Heart right ventricle (tissue), 16 donors: ENCODE measurements around the gene ABHD15. TPM values are rescaled to one million over a fixed set of nuclear protein-coding genes. Genes with fewer than 3 reads are reported as not detected.

Experiments used
- ATAC-seq, 8 donors: fragments of 200-7000 bp; cut with Tn5 transposase; one replicate each; pipeline ENCODE4 v1.9.1; 2020; ENCODE audit warnings: mild to moderate bottlenecking in 8 of 8, moderate library complexity in 8 of 8, moderate number of reproducible peaks in 1 of 8
- DNase-seq, 2 donors: peaks; one replicate each; pipeline ENCODE4 v3.0.0-alpha.2; 2020
- H3K27ac ChIP-seq, 10 donors: fragments of 200-600 bp; sonication (generic) in 2 of 10; one replicate each; pipeline versions ENCODE4 v1.5.0 to v1.8.0; 2020 to 2022; ENCODE audit warnings: mild to moderate bottlenecking in 3 of 10
- H3K27me3 ChIP-seq, 7 donors: fragments of 200-600 bp; one replicate each; pipeline ENCODE4 v1.8.0; 2021 to 2022; ENCODE audit warnings: mild to moderate bottlenecking in 2 of 7
- H3K36me3 ChIP-seq, 9 donors: fragments of 200-600 bp; sonication (generic) in 1 of 9; one replicate each; pipeline versions ENCODE4 v1.5.0 to v1.8.0; 2020 to 2022; ENCODE audit warnings: mild to moderate bottlenecking in 2 of 9
- H3K4me1 ChIP-seq, 9 donors: fragments of 200-600 bp; sonication (generic) in 1 of 9; one replicate each; pipeline versions ENCODE4 v1.5.0 to v1.8.0; 2020 to 2022; ENCODE audit warnings: mild to moderate bottlenecking in 4 of 9
- H3K4me3 ChIP-seq, 10 donors: fragments of 200-600 bp; sonication (generic) in 2 of 10; one replicate each; pipeline versions ENCODE4 v1.5.0 to v1.8.0; 2020 to 2022; ENCODE audit warnings: mild to moderate bottlenecking in 7 of 10, moderate library complexity in 2 of 10
- H3K9me3 ChIP-seq, 11 donors: fragments of 200-600 bp in 10 of 11; sonication (generic) in 2 of 11; one replicate each; pipeline versions ENCODE4 v1.5.0 to v1.8.0; 2013 to 2022; ENCODE audit warnings: mild to moderate bottlenecking in 2 of 11, control low read depth in 1 of 11, moderate library complexity in 1 of 11
- WGBS, 2 donors: extraction: QIAGEN DNeasy Blood & Tissue Kit; methylation state at CpG; one replicate each; pipeline ENCODE4 v1.1.7; 2013; ENCODE audit warnings: inconsistent platforms in 1 of 2; 5-methylcytosine and 5-hydroxymethylcytosine counted together
- intact Hi-C, 10 donors: fragments of 100-400 bp; cut with DNase I; formaldehyde crosslinking; loops; one replicate each; pipeline versions ENCODE4 v1.11.1 to v1.14.2; 2022
- polyA plus RNA-seq, 2 donors: library from polyadenylated mRNA; stranded (reverse); fragments of 200-250 nt; gene quantifications; one replicate each; pipeline ENCODE4 v1.2.3, GENCODE V29; 2013
- total RNA-seq, 10 donors: library from RNA; stranded (reverse); fragmentation: NEBNext Ultra II Directional in 3 of 10; extraction: Animal tissue kit (Norgen Biotek cat#: 25700) in 3 of 10; gene quantifications; one replicate each; pipeline versions ENCODE4 v1.2.1 to v1.2.4, GENCODE V29; 2021 to 2023
- TF ChIP-seq, protein P1 (sequence below), 9 donors: fragments of 200-600 bp; sonication (generic) in 2 of 9; IDR thresholded peaks; one replicate each; pipeline versions ENCODE4 v1.5.0 to v1.8.0; 2021 to 2022; ENCODE audit warnings: antibody characterized with exemption in 9 of 9, mild to moderate bottlenecking in 5 of 9, moderate library complexity in 1 of 9
- donor health status: Arrhythmogenic right ventricular cardiomyopathy.
- donor health status: ischemic (EF 13 %, LVEDD 7.1; RV severe dilation, severe dysfunction).
- donor health status: healthy with polysubstance abuse.
- donor health status: DM: no; HTN: yes; CAD: no.
- donor health status: DM: no; HTN: no; CAD: no.
- donor health status: ischemic (EF 25% LVEDD 6.9; RV normal size, moderate dysfunction).
- donor health status: ischemic (EF 25% LVEDD 5.7; RV mildly dilated, moderate dysfunction).
- donor health status: healthy.
- donor health status: DM: yes; HTN: yes; CAD: no.
- donor health status: Ischemic cardiomyopathy.
- donor health status: ischemic (EF 35%, LVEDD 5.7; RV mildly dilated, moderate dysfunction).
- donor health status: nonischemic (EF 11% LVEDD 7.7; RV severe dilation, severe dysfunction).
- donor health status: DM: yes; HTN: yes; CAD: no.
- donor health status: PGD.
- donor health status: ischemic (EF 29% LVEDD 5.4; RV normal size, mild dysfunction).
- donor health status: nonischemic (EF 23%, LVEDD 6.1; RV moderate dilation, normal function).

ABHD15 gene
- total and polyA plus RNA-seq, 12 donors, result 3.5 to 9.0 (median 5.6) TPM

DNA sequence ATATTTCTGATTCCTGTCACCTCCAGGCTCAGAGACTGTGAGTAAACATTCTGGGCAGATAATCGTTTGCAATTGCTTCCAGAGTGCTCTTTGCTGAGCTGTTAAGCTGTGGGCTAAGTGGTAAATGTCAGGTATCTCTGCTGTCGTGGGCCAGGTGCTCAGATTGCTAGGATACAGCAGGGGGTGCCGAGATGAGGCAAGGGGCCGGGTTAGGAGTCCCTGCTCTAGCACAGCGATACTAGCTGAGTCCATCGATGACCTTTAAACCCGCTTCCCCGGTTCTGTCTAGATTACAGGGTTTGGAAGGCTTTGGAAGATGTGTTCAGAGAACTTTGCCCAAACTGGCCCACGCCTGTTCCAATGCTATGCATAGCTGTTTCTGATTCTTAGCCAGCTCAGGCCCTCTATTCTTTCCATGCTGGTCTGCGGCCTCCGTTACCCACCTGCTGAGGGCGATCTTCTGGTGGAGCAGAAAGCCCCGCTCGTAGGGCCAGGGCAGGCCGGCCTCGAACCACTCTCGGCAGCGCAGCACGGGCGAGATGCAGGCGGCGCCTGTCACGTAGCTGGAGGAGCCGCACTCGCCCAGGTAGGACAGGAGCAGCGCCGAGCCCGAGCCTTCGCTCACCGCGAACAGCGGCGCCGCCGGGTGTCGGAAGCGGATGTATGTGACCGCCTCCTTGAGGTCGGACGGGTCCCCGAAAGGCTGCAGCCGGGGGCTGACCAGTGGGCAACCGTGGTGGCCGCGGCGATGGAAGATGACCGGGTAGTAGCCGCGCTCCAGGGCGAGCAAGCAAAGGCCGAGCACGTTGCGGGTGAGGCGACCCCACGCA, 979 bp downstream of the ABHD15 start:
- H3K4me3 ChIP-seq, result peak overlapping the region; percentile 58 to 92 (median 84)
- intact Hi-C loops, result loop anchor here in 1 of 10 donors (10.0 kb wide), 1 partner anchor 421 kb away; no protein-coding TSS in a partner anchor
- DNase-seq (peak; percentile 6 to 42), ATAC-seq (no peak)
- H3K27ac ChIP-seq, result peak overlapping the region in 7 of 10 donors; percentile 52 to 94 (median 83)
- TF ChIP-seq, protein P1, sequence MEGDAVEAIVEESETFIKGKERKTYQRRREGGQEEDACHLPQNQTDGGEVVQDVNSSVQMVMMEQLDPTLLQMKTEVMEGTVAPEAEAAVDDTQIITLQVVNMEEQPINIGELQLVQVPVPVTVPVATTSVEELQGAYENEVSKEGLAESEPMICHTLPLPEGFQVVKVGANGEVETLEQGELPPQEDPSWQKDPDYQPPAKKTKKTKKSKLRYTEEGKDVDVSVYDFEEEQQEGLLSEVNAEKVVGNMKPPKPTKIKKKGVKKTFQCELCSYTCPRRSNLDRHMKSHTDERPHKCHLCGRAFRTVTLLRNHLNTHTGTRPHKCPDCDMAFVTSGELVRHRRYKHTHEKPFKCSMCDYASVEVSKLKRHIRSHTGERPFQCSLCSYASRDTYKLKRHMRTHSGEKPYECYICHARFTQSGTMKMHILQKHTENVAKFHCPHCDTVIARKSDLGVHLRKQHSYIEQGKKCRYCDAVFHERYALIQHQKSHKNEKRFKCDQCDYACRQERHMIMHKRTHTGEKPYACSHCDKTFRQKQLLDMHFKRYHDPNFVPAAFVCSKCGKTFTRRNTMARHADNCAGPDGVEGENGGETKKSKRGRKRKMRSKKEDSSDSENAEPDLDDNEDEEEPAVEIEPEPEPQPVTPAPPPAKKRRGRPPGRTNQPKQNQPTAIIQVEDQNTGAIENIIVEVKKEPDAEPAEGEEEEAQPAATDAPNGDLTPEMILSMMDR (IDR thresholded peaks at IDR 0.05), result peak in 2 of 9 donors; percentile 5 to 26
- H3K9me3 ChIP-seq, result no peaks in the 10 kb centered on the region
- H3K4me1 ChIP-seq, result peaks cover 0 to 63% (median 35%) of the 10 kb centered on the region in 9 donors
- peaks cover 0 to 9% (median 0%) of the 10 kb centered on the region in 9 donors for H3K36me3 ChIP-seq
- WGBS, 2 donors, result 27 to 29% methylated on average over 55 of the region's 55 CpGs
- no peaks in the 10 kb centered on the region for H3K27me3 ChIP-seq

DNA sequence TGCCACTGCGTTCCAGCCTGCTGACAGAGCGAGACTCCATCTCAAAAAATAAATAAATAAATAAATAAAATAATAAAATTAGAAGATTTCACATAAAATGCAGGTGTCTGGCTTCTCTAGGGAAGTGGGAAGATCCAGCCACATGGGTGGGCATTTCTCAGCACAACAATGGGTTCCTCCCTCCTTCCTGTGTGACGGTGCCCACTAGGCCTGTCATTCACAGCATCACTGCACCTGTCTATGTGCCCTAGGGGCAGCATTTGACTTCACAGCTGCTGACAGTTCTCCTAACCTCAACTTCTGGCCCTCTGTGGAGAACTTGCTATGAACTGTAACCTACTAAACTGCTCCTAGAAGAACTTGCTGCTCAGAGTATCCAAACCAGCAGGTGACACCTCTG, 3.0 kb downstream of the ABHD15 start:
- Histone ChIP-seq H3K9me3 (no peaks in the 10 kb centered on the region), H3K27ac (no peak overlapping the region), H3K36me3 (peaks cover 0 to 9% (median 0%) of the 10 kb centered on the region in 9 donors), H3K27me3 (no peaks in the 10 kb centered on the region), H3K4me3 (no peak overlapping the region), H3K4me1 (peaks cover 0 to 64% (median 26%) of the 10 kb centered on the region in 9 donors)
- TF ChIP-seq, protein P1 (IDR thresholded peaks at IDR 0.05), result no peak
- intact Hi-C loops, result loop anchor here in 1 of 10 donors (10.0 kb wide), 1 partner anchor 419 kb away; no protein-coding TSS in a partner anchor
- ATAC-seq (no peak), DNase-seq (no peak)
- WGBS, 2 donors, result 92 to 98% methylated on average over 3 of the region's 3 CpGs

DNA sequence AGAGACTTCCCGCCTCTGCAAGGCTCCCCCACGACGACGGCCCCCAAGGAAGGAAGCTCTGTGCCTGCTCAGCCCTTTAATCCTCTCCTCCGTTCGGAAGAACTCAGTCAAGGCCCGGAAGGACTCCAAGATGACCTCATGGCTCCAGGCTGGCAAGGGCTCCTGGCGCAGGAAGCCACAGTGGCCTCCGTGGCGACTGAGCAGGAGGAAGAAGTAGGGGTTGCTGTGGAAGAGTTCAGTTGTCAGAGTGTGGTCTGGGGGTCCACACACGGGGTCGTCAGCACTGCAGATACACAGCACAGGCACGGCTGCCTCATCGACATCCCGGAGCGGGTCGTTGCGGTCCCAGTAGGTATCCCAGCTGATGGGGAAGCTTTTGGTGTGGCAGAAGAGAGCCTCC, 4.2 kb downstream of the ABHD15 start:
- no peaks in the 10 kb centered on the region for H3K27me3 ChIP-seq
- TF ChIP-seq, protein P1 (IDR thresholded peaks at IDR 0.05), result no peak
- H3K9me3 ChIP-seq, result no peaks in the 10 kb centered on the region
- H3K36me3 ChIP-seq, result peaks cover 0 to 9% (median 0%) of the 10 kb centered on the region in 9 donors
- peak overlapping the region in 2 of 10 donors; percentile 20 to 73 for H3K27ac ChIP-seq
- intact Hi-C loops, result loop anchor here in 1 of 10 donors (10.0 kb wide), 1 partner anchor 418 kb away; no protein-coding TSS in a partner anchor
- no peak for DNase-seq
- H3K4me1 ChIP-seq, result peaks cover 0 to 56% (median 25%) of the 10 kb centered on the region in 9 donors
- ATAC-seq, result no peak
- H3K4me3 ChIP-seq, result no peak overlapping the region
- 77 to 80% methylated on average over 18 of the region's 18 CpGs for WGBS, 2 donors
